Cardiac fibroblast (primary cell): Measurements from ENCODE around the gene SKI.

Source experiments
- DNase-seq, 2 donors: peaks; one replicate each; pipeline versions ENCODE4 v3.0.0 to v3.0.0-alpha.2; 2010; ENCODE audit warnings: low read depth in 2 of 2
- H3K4me3 ChIP-seq, 2 donors: replicated peaks in 1 of 2; 1 replicate in 1 of 2; 2 replicates in 1 of 2; pipeline ENCODE4 v1.5.1; 2011; ENCODE audit warnings: low read depth in 2 of 2, low read length in 2 of 2, mild to moderate bottlenecking in 2 of 2, moderate library complexity in 1 of 2
- TF ChIP-seq, protein P1 (sequence below): IDR thresholded peaks from one replicate; pipeline ENCODE4 v1.5.1; 2011; ENCODE audit warnings: low read depth, mild to moderate bottlenecking, low read length, inconsistent platforms

The SKI gene

DNA sequence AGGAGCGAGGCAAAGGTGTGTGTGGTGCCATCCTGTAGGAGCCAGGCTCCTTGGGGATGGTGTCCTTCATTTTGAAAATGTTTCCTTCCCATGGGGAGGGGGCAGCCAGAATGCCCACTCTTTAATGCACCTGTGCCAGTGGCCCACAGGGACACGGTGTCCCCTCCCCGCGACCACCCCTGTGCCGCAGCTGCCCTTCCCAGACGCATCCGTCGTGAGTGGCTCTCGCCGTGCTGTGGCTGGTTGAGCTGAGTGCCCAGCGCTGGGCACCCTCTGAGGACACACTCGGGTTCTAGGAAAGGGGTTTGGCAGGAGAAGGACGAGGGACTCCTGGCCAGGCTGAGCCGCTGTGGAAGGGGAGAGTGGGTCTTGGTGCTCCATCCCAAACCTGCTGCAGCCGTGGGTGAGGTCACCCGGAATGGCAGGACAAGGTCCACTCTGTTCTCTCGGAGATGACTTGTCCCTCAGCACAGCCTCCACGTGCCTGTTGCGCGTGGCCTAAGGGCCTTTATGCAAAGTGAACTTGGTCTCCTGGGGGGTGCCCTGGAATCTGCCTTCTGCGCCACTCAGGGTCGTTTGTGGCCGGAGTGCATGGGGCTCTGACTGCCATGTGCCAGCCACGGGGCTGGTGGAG is 74.3 kb downstream of the SKI start:
- TF ChIP-seq, protein P1, sequence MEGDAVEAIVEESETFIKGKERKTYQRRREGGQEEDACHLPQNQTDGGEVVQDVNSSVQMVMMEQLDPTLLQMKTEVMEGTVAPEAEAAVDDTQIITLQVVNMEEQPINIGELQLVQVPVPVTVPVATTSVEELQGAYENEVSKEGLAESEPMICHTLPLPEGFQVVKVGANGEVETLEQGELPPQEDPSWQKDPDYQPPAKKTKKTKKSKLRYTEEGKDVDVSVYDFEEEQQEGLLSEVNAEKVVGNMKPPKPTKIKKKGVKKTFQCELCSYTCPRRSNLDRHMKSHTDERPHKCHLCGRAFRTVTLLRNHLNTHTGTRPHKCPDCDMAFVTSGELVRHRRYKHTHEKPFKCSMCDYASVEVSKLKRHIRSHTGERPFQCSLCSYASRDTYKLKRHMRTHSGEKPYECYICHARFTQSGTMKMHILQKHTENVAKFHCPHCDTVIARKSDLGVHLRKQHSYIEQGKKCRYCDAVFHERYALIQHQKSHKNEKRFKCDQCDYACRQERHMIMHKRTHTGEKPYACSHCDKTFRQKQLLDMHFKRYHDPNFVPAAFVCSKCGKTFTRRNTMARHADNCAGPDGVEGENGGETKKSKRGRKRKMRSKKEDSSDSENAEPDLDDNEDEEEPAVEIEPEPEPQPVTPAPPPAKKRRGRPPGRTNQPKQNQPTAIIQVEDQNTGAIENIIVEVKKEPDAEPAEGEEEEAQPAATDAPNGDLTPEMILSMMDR, result no peak
- no peak overlapping the region for H3K4me3 ChIP-seq
- no peak for DNase-seq

DNA sequence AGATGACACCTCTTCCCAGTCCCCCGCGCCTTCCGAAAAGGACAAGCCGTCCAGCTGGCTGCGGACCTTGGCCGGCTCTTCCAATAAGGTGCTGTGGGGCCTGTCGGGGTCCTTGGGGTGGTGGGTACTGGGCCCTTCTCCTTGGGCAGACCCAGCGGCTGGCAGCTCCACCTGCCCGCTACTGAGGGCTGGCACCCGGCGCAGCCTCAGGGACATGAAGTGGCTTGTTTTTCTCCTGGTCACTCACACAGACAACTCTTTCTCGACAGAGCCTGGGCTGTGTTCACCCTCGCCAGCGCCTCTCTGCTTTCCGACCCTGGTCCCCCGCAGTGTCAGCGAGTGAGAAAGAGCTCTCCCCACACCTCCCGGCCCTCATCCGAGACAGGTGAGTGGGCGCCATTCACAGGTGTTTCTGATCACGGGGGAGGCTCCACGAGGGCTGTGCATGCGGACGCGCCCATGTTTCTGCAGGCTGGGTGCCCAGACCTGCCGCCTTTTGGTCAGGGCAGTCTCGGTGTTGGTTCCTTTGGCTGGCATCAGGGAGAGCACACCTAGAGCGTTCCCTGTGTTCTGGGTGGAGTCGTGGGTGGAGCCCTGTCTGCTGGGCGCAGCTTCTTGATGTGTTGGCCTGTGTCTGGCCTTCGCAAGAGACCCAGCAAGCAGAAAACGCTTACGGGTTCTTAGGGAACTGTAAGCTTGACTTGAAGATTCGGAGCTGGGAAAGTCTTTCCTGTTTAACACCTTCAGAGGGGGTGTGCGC is 75.1 kb downstream of the SKI start:
- TF ChIP-seq, protein P1, result no peak
- no peak overlapping the region for H3K4me3 ChIP-seq
- DNase-seq, result no peak

DNA sequence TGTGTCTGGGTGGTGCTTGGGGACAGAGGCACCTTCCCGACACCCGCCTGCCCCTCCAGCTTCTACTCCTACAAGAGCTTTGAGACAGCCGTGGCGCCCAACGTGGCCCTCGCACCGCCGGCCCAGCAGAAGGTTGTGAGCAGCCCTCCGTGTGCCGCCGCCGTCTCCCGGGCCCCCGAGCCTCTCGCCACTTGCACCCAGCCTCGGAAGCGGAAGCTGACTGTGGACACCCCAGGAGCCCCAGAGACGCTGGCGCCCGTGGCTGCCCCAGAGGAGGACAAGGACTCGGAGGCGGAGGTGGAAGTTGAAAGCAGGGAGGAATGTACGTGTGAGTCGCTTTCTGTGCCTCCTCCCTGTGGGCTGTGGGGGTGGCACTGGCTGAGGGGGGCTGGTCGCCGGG is 75.7 kb downstream of the SKI start:
- no peak overlapping the region for H3K4me3 ChIP-seq
- no peak for DNase-seq
- TF ChIP-seq, protein P1, result no peak

DNA sequence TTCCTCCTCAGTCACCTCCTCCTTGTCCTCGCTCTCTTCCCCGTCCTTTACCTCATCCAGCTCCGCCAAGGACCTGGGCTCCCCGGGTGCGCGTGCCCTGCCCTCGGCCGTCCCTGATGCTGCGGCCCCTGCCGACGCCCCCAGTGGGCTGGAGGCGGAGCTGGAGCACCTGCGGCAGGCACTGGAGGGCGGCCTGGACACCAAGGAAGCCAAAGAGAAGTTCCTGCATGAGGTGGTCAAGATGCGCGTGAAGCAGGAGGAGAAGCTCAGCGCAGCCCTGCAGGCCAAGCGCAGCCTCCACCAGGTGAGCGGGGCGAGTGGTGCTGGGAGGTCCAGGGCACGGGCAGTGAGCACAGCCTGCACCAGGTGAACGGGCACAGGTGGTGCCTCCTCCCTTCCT is 76.2 kb downstream of the SKI start:
- DNase-seq, result no peak
- no peak overlapping the region for H3K4me3 ChIP-seq
- TF ChIP-seq, protein P1, result no peak

DNA sequence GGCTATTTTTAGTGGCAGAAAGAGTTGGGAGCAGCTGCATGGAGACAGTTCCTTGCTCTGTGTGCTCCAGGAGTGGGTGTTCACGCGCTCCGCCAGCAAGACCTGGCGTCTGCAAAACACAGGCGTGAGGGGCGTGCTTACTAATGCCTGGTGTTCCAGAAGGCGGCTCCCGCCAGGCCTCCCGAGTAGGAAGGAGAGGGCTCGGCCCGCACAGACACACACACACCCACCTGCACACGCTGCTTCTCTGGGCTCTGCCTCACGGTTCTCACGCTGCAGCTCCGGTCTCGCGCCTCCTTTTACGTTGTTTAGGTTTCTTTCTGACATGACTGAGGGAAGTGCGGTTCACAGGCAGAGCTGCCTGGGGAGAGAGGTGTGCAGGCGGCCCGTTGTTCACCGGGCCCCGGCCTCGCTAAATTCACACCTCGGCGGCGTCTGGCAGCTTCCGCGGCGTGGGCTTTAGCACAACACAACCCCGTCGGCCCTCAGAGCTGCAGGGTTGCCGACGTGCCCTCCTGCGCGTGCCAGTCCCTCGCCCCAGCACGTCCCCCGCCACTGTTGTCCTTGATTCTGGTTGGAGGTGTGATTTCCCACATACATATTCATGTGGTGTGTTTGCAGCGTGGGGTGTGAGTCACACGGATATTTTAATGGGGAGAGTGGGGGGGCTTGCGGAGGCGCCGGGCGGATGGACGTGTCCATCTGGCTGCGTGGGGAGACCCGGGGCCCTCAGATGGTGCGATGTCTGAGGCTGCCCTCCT is 77.0 kb downstream of the SKI start:
- no peak for DNase-seq
- H3K4me3 ChIP-seq, result no peak overlapping the region

DNA sequence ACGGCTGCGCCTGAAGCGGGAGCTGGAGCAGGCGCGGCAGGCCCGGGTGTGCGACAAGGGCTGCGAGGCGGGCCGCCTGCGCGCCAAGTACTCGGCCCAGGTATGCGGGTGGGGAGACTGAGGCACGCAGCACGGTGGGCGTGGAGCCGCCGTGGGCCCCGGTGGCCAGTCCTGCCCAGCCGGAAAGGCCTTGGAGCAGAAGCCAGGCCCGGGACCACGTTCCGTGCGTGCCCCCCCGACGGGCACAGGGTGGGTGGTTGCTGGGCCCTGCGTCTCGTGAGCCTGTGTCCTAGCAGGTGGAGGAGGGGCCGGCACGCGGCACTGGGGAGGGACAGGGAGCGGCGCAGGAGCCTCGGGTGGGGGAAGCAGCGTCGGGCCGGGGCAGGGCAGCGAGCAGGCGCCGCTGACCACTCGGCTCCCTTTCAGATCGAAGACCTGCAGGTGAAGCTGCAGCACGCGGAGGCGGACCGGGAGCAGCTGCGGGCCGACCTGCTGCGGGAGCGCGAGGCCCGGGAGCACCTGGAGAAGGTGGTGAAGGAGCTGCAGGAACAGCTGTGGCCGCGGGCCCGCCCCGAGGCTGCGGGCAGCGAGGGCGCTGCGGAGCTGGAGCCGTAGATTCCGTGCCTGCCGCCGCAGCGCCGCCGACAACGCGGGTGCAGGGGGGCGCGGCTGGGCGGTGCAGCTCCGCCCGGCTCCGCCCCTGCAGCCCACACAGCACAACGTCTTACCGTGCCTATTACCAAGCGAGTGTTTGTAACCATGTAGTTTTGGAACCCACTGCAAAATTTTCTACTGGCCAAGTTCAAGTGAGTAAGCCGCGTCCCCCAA is 78.2 kb downstream of the SKI start:
- TF ChIP-seq, protein P1, result no peak
- H3K4me3 ChIP-seq, result no peak overlapping the region
- DNase-seq, result no peak

More for the DNA sequence above, 77.0 kb downstream of the SKI start:
- TF ChIP-seq, protein P1, result no peak
